Keratinocyte (primary cell): ENCODE results near the gene OSR1.

Experiments
- EZH2 ChIP-seq: IDR thresholded peaks from one replicate; pipeline ENCODE4 v1.6.1; 2012; ENCODE audit warnings: inconsistent platforms, mild to moderate bottlenecking, low read length, moderate library complexity
- TF ChIP-seq, protein P1 (sequence below), 3 experiments: IDR thresholded peaks in 1 of 3; conservative IDR thresholded peaks in 1 of 3; optimal IDR thresholded peaks in 1 of 3; 2 replicates in 2 of 3; 3 replicates in 1 of 3; pipeline versions ENCODE3 to v1.5.1; 2011; ENCODE audit warnings: low read length in 3 of 3, mild to moderate bottlenecking in 3 of 3, moderate library complexity in 2 of 3, control low read depth in 1 of 3, inconsistent platforms in 1 of 3; ENCODE audit not compliant: insufficient read depth in 2 of 3; ENCODE audit errors: extremely low read depth in 1 of 3

GRCh38 chr2:19301706-19302105 lies 56.7 kb downstream of the OSR1 start:
- TF ChIP-seq, protein P1, sequence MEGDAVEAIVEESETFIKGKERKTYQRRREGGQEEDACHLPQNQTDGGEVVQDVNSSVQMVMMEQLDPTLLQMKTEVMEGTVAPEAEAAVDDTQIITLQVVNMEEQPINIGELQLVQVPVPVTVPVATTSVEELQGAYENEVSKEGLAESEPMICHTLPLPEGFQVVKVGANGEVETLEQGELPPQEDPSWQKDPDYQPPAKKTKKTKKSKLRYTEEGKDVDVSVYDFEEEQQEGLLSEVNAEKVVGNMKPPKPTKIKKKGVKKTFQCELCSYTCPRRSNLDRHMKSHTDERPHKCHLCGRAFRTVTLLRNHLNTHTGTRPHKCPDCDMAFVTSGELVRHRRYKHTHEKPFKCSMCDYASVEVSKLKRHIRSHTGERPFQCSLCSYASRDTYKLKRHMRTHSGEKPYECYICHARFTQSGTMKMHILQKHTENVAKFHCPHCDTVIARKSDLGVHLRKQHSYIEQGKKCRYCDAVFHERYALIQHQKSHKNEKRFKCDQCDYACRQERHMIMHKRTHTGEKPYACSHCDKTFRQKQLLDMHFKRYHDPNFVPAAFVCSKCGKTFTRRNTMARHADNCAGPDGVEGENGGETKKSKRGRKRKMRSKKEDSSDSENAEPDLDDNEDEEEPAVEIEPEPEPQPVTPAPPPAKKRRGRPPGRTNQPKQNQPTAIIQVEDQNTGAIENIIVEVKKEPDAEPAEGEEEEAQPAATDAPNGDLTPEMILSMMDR (optimal IDR thresholded peaks at IDR 0.05 in 1 of 3, IDR thresholded peaks at IDR 0.05 in 1 of 3, conservative IDR thresholded peaks at IDR 0.05 in 1 of 3; ENCODE audit: extremely low read depth in 1 of 3, insufficient read depth in 2 of 3, low read length in 3 of 3), result no peak
- TF ChIP-seq EZH2, result no peak
